CD4-positive, alpha-beta T cell (primary cell): ENCODE results near the gene MICAL2. TPM values are rescaled to one million over a fixed set of nuclear protein-coding genes. Genes with fewer than 3 reads are reported as not detected.

Experiments
- ATAC-seq: fragments of 200-7000 bp; cut with Tn5 transposase; one replicate; pipeline ENCODE4 v1.10.0; 2022; ENCODE audit warnings: mild to moderate bottlenecking; ENCODE audit not compliant: poor library complexity
- CTCF ChIA-PET: fragments of 350-600 bp; sonication (Branson Sonifier 250); formaldehyde crosslinking; loops from one replicate; lab custom pipeline; 2021; ENCODE audit warnings: antibody characterized with exemption, inconsistent platforms; lab: Charles Lee
- POLR2A ChIA-PET: fragments of 350-600 bp; sonication (Branson Sonifier 250); formaldehyde crosslinking; loops from one replicate; lab custom pipeline; 2021; ENCODE audit warnings: antibody characterized with exemption, inconsistent platforms; lab: Charles Lee
- DNase-seq, 14 experiments: peaks; one replicate each; pipeline ENCODE4 v3.0.0-alpha.2; 2013 to 2020; ENCODE audit warnings: mixed read lengths in 2 of 14
- H3K27ac ChIP-seq, 2 donors: one replicate each; pipeline versions ENCODE4 v1.5.1 to v1.7.0; 2013; ENCODE audit warnings: low read length in 2 of 2, low read depth in 1 of 2, mild to moderate bottlenecking in 1 of 2
- H3K27me3 ChIP-seq, 2 experiments: 1 replicate in 1 of 2; 2 replicates in 1 of 2; pipeline versions ENCODE4 v1.6.1 to v1.7.0; 2013; ENCODE audit warnings: low read length in 2 of 2, control low read depth in 1 of 2, mild to moderate bottlenecking in 1 of 2, moderate library complexity in 1 of 2; ENCODE audit not compliant: insufficient read depth in 2 of 2, control insufficient read depth in 1 of 2
- H3K36me3 ChIP-seq: one replicate; pipeline ENCODE4 v1.6.1; 2013; ENCODE audit warnings: low read length, control low read depth; ENCODE audit not compliant: insufficient read depth
- H3K4me1 ChIP-seq: one replicate; pipeline ENCODE4 v1.6.1; 2013; ENCODE audit warnings: low read length, control low read depth; ENCODE audit not compliant: insufficient read depth
- H3K4me3 ChIP-seq: one replicate; pipeline ENCODE4 v1.5.1; 2013; ENCODE audit warnings: mild to moderate bottlenecking, low read length, moderate library complexity
- H3K9me3 ChIP-seq, 2 experiments: 1 replicate in 1 of 2; 2 replicates in 1 of 2; pipeline versions ENCODE4 v1.6.1 to v1.7.0; 2013; ENCODE audit warnings: low read length in 2 of 2, mild to moderate bottlenecking in 2 of 2, control low read depth in 1 of 2, moderate library complexity in 1 of 2; ENCODE audit not compliant: control insufficient read depth in 1 of 2, insufficient read depth in 1 of 2
- H3K27ac Mint-ChIP-seq: one replicate; pipeline ENCODE4 v1.8.0; 2020; ENCODE audit warnings: mixed read lengths
- H3K27me3 Mint-ChIP-seq: one replicate; pipeline ENCODE4 v1.8.0; 2021; ENCODE audit warnings: mixed read lengths
- H3K36me3 Mint-ChIP-seq: one replicate; pipeline ENCODE4 v1.8.0; 2021; ENCODE audit warnings: low read depth, mixed read lengths
- H3K4me1 Mint-ChIP-seq: one replicate; pipeline ENCODE4 v1.8.0; 2021; ENCODE audit warnings: low read depth, mixed read lengths
- H3K4me3 Mint-ChIP-seq: one replicate; pipeline ENCODE4 v1.8.0; 2020; ENCODE audit warnings: mild to moderate bottlenecking, mixed read lengths
- H3K9me3 Mint-ChIP-seq: one replicate; pipeline ENCODE4 v1.8.0; 2020; ENCODE audit warnings: mixed read lengths
- CTCF ChIP-seq: fragments of 200-600 bp; IDR thresholded peaks from one replicate; pipeline ENCODE4 v1.8.0; 2022; ENCODE audit warnings: antibody characterized with exemption, mild to moderate bottlenecking
- intact Hi-C, 2 experiments: fragments of 100-400 bp; cut with DNase I in 1 of 2; cut with micrococcal nuclease in 1 of 2; formaldehyde crosslinking; loops; one replicate each; pipeline versions ENCODE4 v1.15.1 to v1.9.0; 2023 to 2025; cut with DNase I, micrococcal nuclease
- total RNA-seq, 174 experiments: library from RNA in 2 of 174; stranded (reverse) in 2 of 174; gene quantifications; one replicate each; pipeline ENCODE4 v1.2.3 and lab custom pipeline; 2021 to 2026

Gene MICAL2
- total RNA-seq, 2 experiments from 2014 or later = 12.8 to 14.1 TPM

GRCh38 chr11:12164061-12165014 is 53.9 kb downstream of the MICAL2 start:
- no peak overlapping the region for H3K4me3 ChIP-seq
- no peaks in the 10 kb centered on the region for H3K9me3 Mint-ChIP-seq
- H3K27ac Mint-ChIP-seq = no peak overlapping the region
- H3K36me3 Mint-ChIP-seq = no peaks in the 10 kb centered on the region
- no peaks in the 10 kb centered on the region for H3K27me3 Mint-ChIP-seq
- CTCF ChIA-PET = no interaction called here
- DNase-seq = no peak
- no peak overlapping the region for H3K4me3 Mint-ChIP-seq
- TF ChIP-seq CTCF = no peak
- H3K4me1 Mint-ChIP-seq = no peaks in the 10 kb centered on the region
- no peak for ATAC-seq
- intact Hi-C loops = no loop called here
- no peaks in the 10 kb centered on the region for H3K36me3 ChIP-seq
- H3K4me1 ChIP-seq = peaks cover 6% of the 10 kb centered on the region
- H3K9me3 ChIP-seq = no peaks in the 10 kb centered on the region
- POLR2A ChIA-PET = interaction anchor here (1.2 kb wide), 1 partner anchor 8 kb away, joined by 3 read pairs; no protein-coding TSS in a partner anchor
- H3K27me3 ChIP-seq = no peaks in the 10 kb centered on the region
- no peak overlapping the region for H3K27ac ChIP-seq

DNA sequence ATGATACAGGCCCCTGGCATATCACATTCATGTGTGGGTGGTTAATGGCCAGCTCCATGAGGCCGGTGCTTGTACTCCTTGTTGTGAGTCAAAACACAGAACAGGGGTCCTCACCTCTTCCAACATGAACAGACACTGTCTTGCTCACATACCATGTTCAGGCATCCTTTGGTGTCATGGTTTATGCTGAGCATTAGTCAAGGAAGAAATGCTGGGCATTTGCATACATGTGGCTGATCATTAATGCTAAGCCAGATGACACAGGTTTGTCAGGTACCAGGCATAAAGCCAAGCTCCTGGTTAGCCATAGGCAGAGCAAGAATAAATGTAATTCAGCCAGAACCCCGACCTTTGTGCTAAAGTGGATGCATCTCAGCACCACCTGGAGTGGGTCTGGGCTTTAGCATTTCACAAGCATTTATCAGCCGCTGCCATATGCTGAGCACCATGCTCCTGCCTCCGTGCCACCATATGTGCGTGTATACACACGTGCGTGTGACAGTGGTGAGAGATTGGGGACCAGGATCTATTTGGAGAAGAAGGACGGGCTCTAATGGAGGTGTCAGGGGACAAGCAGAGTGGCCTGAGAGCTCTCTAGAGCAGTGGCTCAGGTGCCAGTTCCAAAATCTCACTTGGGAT is 55.0 kb downstream of the MICAL2 start:
- CTCF ChIA-PET = interaction anchor here (0.7 kb wide), 1 partner anchor 418 kb away, joined by 3 read pairs; no protein-coding TSS in a partner anchor
- no peak overlapping the region for H3K27ac Mint-ChIP-seq
- no peak overlapping the region for H3K4me3 Mint-ChIP-seq
- intact Hi-C loops = no loop called here
- no peaks in the 10 kb centered on the region for H3K36me3 ChIP-seq
- no peak for TF ChIP-seq CTCF
- H3K36me3 Mint-ChIP-seq = no peaks in the 10 kb centered on the region
- H3K27me3 ChIP-seq = no peaks in the 10 kb centered on the region
- ATAC-seq (no peak), DNase-seq (no peak)
- H3K9me3 ChIP-seq = no peaks in the 10 kb centered on the region
- no peaks in the 10 kb centered on the region for H3K9me3 Mint-ChIP-seq
- H3K4me1 Mint-ChIP-seq = no peaks in the 10 kb centered on the region
- H3K4me3 ChIP-seq = no peak overlapping the region
- H3K27ac ChIP-seq = no peak overlapping the region
- no peaks in the 10 kb centered on the region for H3K27me3 Mint-ChIP-seq
- POLR2A ChIA-PET = interaction anchor here (1.3 kb wide), 1 partner anchor 58 kb away, joined by 3 read pairs; no protein-coding TSS in a partner anchor
- H3K4me1 ChIP-seq = no peaks in the 10 kb centered on the region

DNA sequence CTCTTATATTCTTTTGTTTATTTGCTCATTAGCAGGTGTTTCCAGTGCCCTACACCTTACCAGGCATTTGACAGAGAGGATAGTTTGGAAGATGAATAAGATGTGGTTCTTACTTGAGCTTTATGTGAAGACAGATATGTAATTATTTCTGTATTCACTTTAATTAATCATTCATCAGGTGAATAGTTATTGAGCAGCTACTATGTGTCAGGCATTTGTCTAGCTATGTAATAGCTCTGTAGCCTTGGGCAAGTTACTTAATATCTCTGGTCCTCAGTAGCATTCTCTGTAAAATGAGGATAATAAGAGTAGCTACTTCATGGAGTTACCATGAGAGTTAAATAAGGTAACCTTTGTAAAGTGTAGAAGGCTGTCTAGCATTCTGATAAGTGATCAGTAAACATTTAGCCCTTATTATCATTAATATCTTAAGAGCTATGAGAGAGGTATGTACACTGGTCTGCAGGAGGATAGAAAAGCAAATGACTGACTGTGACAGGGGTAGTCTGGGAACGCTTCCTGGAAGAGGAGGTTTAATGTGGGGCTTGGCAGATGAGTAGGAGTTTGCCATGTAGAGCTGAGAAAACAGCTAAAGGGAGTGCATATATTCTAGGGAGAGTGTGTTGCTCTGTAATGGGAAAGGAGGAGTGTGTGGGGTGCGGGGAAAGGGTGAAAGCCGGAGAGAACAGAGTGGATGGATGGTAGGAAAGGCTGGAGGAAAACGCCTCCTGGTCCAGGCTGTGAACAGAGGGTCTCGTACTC is 56.1 kb downstream of the MICAL2 start:
- DNase-seq (no peak), ATAC-seq (no peak)
- H3K36me3 Mint-ChIP-seq = no peaks in the 10 kb centered on the region
- H3K4me1 ChIP-seq = no peaks in the 10 kb centered on the region
- no peaks in the 10 kb centered on the region for H3K9me3 Mint-ChIP-seq
- no peak overlapping the region for H3K4me3 Mint-ChIP-seq
- POLR2A ChIA-PET = interaction anchor here (1.3 kb wide), 1 partner anchor 57 kb away, joined by 3 read pairs; no protein-coding TSS in a partner anchor
- TF ChIP-seq CTCF = no peak
- intact Hi-C loops = no loop called here
- H3K9me3 ChIP-seq = no peaks in the 10 kb centered on the region
- no peaks in the 10 kb centered on the region for H3K27me3 Mint-ChIP-seq
- no peak overlapping the region for H3K27ac Mint-ChIP-seq
- no peak overlapping the region for H3K27ac ChIP-seq
- no peaks in the 10 kb centered on the region for H3K27me3 ChIP-seq
- CTCF ChIA-PET = no interaction called here
- no peaks in the 10 kb centered on the region for H3K36me3 ChIP-seq
- no peak overlapping the region for H3K4me3 ChIP-seq
- no peaks in the 10 kb centered on the region for H3K4me1 Mint-ChIP-seq
